Measurements from ENCODE around the gene KRTAP1-5.
"Not testable (repeated sequence)": the region's sequence is repeated elsewhere in the genome, so short reads cannot be mapped to it uniquely, and the experiment has no call there.

The KRTAP1-5 gene

GRCh38 chr17:41002814-41003213 lies 24.2 kb downstream of the KRTAP1-5 start:
- DNase-seq = peak; percentile 7 to 72 (median 41)

GRCh38 chr17:41001795-41002194 lies 25.2 kb downstream of the KRTAP1-5 start:
- no peak for DNase-seq

GRCh38 chr17:40999563-40999962 lies 27.4 kb downstream of the KRTAP1-5 start, which contains the start of gene KRTAP3-2:
TSS of gene KRTAP3-2 (minus strand) at chr17:40999906. CDS start at chr17:40999853, 53 bp downstream.
- DNase-seq = not testable (repeated sequence)

- DNase-seq = no peak
Observed at GRCh38 chr17:40997361-40997760, 29.6 kb downstream of the KRTAP1-5 start.

- no peak for DNase-seq
Observed at GRCh38 chr17:40996829-40997228, 30.2 kb downstream of the KRTAP1-5 start.

- no peak for DNase-seq
Observed at GRCh38 chr17:40995116-40995515, 31.9 kb downstream of the KRTAP1-5 start.

- DNase-seq = no peak
Observed at GRCh38 chr17:40993839-40994238, 33.2 kb downstream of the KRTAP1-5 start, which contains the start of gene KRTAP3-3. TSS of gene KRTAP3-3 (minus strand) at chr17:40994164. CDS start at chr17:40994097, 67 bp downstream.

GRCh38 chr17:40993084-40993483 lies 33.9 kb downstream of the KRTAP1-5 start:
- DNase-seq = no peak

- DNase-seq = no peak
Observed at GRCh38 chr17:40992666-40993065, 34.3 kb downstream of the KRTAP1-5 start.

- no peak for DNase-seq
Observed at GRCh38 chr17:40986920-40987319, 40.1 kb downstream of the KRTAP1-5 start.

- no peak for DNase-seq
Observed at GRCh38 chr17:40984226-40984625, 42.8 kb downstream of the KRTAP1-5 start, which contains the start of gene KRT40. TSS of gene KRT40 (minus strand) at chr17:40984326. CDS start at chr17:40984273, 53 bp downstream.

GRCh38 chr17:40981115-40981514 lies 45.9 kb downstream of the KRTAP1-5 start:
- no peak for DNase-seq

- no peak for DNase-seq
Observed at GRCh38 chr17:40980596-40980995, 46.4 kb downstream of the KRTAP1-5 start.

- no peak for DNase-seq
Observed at GRCh38 chr17:40980117-40980516, 46.9 kb downstream of the KRTAP1-5 start.

- no peak for DNase-seq
Observed at GRCh38 chr17:40978575-40979151, 48.3 kb downstream of the KRTAP1-5 start.

All from suppressor macrophage treated with lipopolysaccharide for 1 hour (primary cell).